Uterus (tissue), 2 donors: ENCODE results near the gene SNX17.

Source experiments
- CTCF ChIP-seq, 4 experiments: fragments of 200-600 bp in 2 of 4; fragments of 450-650 bp in 2 of 4; sonication (generic) in 2 of 4; IDR thresholded peaks; one replicate each; pipeline ENCODE4 v1.5.1; 2016 to 2019; ENCODE audit warnings: antibody characterized with exemption in 4 of 4, mild to moderate bottlenecking in 2 of 4, moderate library complexity in 1 of 4
- POLR2A ChIP-seq, 2 donors: fragments of 450-650 bp; IDR thresholded peaks; one replicate each; pipeline ENCODE4 v1.6.1; 2016; ENCODE audit warnings: antibody characterized with exemption in 2 of 2, mild to moderate bottlenecking in 1 of 2, moderate library complexity in 1 of 2

DNA sequence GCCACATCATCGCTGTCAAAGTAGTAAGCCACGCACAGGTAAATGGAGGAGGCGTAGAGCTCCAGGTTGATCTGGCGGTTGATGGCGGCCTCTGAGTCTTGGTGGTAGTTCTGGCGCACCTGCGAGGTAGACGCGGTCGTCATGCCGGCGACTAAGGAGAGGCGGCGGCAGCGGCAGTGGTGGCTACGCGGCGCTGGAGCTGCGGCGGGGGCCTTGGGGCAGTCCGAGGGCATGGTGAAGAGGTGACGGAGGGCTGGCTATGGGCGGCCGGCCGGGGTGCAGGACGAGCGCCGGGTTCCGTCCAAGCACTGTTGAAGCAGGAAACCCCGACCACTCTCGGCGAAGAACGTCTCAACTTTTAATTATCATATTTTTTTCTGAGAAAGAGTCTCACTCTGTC is 22.8 kb downstream of the SNX17 start:
- no peak for TF ChIP-seq POLR2A (IDR thresholded peaks at IDR 0.05)
- no peak for TF ChIP-seq CTCF (IDR thresholded peaks at IDR 0.05)
